GM19324 (cell line): ENCODE results near the gene FAM163B.

Source experiments
- ATAC-seq: cut with Tn5 transposase; IDR thresholded peaks from one replicate; pipeline ENCODE4 v1.9.1; 2021; ENCODE audit warnings: mild to moderate bottlenecking, moderate library complexity; ENCODE audit not compliant: unreplicated experiment, low FRiP score

The FAM163B gene

GRCh38 chr9:133535306-133535877 is 73.8 kb downstream of the FAM163B start:
- no peak for ATAC-seq

GRCh38 chr9:133534346-133535291 is 74.6 kb downstream of the FAM163B start, which contains the start of gene ADAMTSL2:
TSS of gene ADAMTSL2 (plus strand) at chr9:133534704. CDS start at chr9:133536713, 2,009 bp downstream.
- ATAC-seq: no peak

GRCh38 chr9:133533857-133534256 is 75.3 kb downstream of the FAM163B start:
- no peak for ATAC-seq

DNA sequence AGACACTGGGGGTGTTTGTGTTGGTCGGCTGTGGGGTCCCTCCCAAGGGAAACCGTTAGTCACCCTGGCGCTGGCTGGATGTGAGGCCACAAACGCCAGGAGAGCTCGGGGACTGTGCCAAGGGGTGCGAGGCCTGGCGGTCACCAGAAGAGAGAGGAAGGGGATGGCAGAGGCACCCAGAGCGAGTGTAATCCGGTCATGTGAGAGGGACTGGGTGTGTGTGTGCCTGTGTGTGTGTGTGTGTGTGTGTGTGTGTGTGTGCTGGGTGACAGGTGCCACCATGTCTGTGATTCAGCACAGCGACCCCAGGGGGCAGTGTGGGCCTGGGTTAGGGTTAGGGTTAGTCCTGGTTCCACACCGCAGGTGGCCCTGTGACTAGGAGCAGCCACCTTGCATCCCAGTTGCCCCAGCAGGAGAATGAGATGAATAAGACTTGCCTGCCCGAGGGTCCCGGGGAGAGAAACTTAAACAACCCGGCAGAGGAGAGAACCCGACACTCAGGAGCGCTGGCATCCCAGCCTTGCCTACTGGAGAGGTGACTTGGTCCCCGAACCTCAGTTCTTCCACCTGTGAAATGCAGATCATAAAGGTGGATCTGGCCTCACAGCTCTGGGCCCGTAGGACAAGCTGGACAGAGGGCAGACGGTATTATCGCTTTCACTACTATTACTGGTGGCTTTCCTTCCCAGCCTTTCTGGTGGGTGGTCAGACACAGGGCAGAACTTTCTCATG is 76.1 kb downstream of the FAM163B start:
- no peak for ATAC-seq

DNA sequence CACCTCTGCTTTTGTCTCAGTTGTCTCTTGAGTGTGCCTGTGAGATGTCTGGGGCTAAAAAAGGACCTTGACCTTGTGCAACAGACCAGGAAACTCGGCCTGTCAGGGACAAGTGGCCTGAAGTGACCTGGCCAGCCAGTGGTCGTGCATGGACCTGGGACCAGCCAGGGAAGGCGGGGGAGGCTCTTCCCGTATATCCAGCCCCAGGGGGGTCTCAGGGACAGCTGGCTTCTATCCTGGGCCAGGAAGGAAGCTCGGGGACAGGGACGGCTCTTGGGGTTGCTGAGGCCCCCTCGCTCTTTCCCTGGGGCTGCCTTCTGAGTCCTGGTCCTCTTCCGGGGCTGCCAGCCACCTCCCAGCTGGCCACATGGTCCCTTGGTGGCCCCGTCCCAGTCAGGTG is 77.9 kb downstream of the FAM163B start:
- ATAC-seq: no peak

DNA sequence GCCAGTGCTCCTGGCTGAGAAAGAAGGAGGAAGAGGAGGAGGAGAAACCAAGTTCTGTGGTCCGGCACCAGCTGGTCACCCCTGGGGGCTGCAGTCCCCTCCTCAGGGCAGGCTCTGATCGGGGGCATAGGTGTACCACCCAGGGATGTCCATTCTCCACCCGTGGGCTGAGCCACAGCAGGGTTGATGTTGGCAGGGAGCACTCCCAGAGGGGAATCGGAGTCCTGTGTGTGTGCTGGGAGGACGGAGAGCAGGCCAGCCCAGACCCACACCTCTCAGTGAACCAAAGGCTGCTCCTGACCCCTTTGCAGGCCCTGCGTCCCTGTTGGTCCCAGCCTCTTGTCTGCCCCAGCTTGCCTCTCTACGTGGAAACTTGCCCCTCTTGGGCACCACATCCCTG is 79.3 kb downstream of the FAM163B start:
- ATAC-seq: no peak

- ATAC-seq: no peak
Observed at GRCh38 chr9:133529457-133529856, 79.7 kb downstream of the FAM163B start.

- no peak for ATAC-seq
Observed at GRCh38 chr9:133528876-133529241, 80.3 kb downstream of the FAM163B start.

- no peak for ATAC-seq
Observed at GRCh38 chr9:133528001-133528875, 81.0 kb downstream of the FAM163B start.

DNA sequence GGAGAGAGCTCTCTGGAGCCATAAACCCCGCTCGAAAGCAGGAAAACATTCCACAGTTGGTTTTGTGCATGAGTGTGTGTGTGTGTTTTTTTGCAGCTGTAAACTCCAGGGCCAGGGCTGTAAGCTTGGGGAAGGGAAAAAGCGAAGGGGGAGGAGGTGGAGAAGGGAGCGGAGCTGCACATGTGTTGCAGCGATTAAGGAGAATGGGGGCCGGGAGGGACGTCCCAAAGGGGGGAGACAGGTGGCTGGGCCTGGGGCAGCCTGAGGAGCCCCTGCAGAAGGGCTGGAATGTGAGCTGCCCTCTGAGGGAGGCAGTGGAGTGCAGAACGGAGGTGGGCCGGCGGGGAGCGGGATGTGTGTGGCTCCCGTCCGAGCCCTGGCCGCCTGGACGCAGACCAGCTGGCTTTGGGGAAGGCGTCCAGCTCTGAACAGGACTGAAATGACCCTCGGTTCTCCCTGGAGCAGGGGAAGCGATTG is 81.7 kb downstream of the FAM163B start:
- no peak for ATAC-seq
